HepG2 (cell line): ENCODE measurements around the gene DDX23. TPM values are rescaled to one million over a fixed set of nuclear protein-coding genes. Genes with fewer than 3 reads are reported as not detected.

Experiments
- ATAC-seq: fragments of 200-7000 bp; cut with Tn5 transposase; 3 replicates; pipeline ENCODE4 v1.9.1; 2020; ENCODE audit warnings: mild to moderate bottlenecking, moderate library complexity
- BruUV-seq: library from RNA; stranded (reverse); fragments of 400-500 nt; replicated peaks from 2 replicates; lab custom pipeline; 2021; lab: Mats Ljungman, UMichigan
- CTCF ChIA-PET: fragments of 300-600 bp; formaldehyde crosslinking; extraction: SDS; loops from one replicate; lab custom pipeline; 2021; ENCODE audit warnings: low total read pairs, inconsistent platforms, low intra/inter-chr PET ratio; lab: Yijun Ruan, JAX
- POLR2A ChIA-PET: fragments of 350-600 bp; sonication (Branson Sonifier 250); formaldehyde crosslinking; loops from one replicate; lab custom pipeline; 2020; ENCODE audit warnings: antibody characterized with exemption, inconsistent platforms; lab: Yijun Ruan, JAX
- DNase-seq: peaks from one replicate; pipeline ENCODE4 v3.0.0-alpha.2; 2015; ENCODE audit warnings: low spot score
- FAIRE-seq: peaks from 3 replicates; lab custom pipeline; 2011; peaks lifted over from hg19 to GRCh38; lab: Jason Lieb, UNC
- H2AFZ ChIP-seq: one replicate; pipeline ENCODE4 v1.6.1; 2011; ENCODE audit warnings: low read length, inconsistent platforms
- H3K27ac ChIP-seq: fragments of 300-600 bp; 3 replicates; pipeline ENCODE4 v1.8.0; 2011; ENCODE audit warnings: mixed run types, mild to moderate bottlenecking, mixed read lengths, low read length, inconsistent platforms; ENCODE audit not compliant: insufficient read depth; ENCODE audit errors: extremely low read length
- H3K27me3 ChIP-seq, 2 experiments: fragments of 200-600 bp in 1 of 2; 2 replicates in 1 of 2; 3 replicates in 1 of 2; pipeline versions ENCODE4 v1.6.0 to v1.8.0; 2011; ENCODE audit warnings: low read length in 2 of 2, mild to moderate bottlenecking in 2 of 2, moderate library complexity in 2 of 2, inconsistent platforms in 1 of 2; ENCODE audit not compliant: insufficient read depth in 2 of 2, control insufficient read depth in 1 of 2
- H3K36me3 ChIP-seq, 2 experiments: fragments of 200-600 bp in 1 of 2; replicated peaks in 1 of 2; 2 replicates in 1 of 2; 3 replicates in 1 of 2; pipeline versions ENCODE4 v1.5.1 to v1.8.0; 2011; ENCODE audit warnings: low read length in 2 of 2, inconsistent platforms in 1 of 2; ENCODE audit not compliant: insufficient read depth in 2 of 2, control insufficient read depth in 1 of 2
- H3K4me1 ChIP-seq: 2 replicates; pipeline ENCODE4 v1.5.1; 2012; ENCODE audit warnings: low read length, inconsistent platforms; ENCODE audit not compliant: insufficient read depth
- H3K4me2 ChIP-seq: 2 replicates; pipeline ENCODE4 v1.6.0; 2011; ENCODE audit warnings: low read depth, low read length, inconsistent platforms
- H3K4me3 ChIP-seq, 3 experiments: fragments of 200-600 bp in 1 of 3; sonication (generic), shearing (Covaris generic) in 1 of 3; replicated peaks in 1 of 3; 2 replicates each; pipeline ENCODE4 v1.5.1; 2011 to 2016; ENCODE audit warnings: low read length in 3 of 3, inconsistent platforms in 2 of 3, low read depth in 2 of 3, mild to moderate bottlenecking in 2 of 3, control low read depth in 1 of 3, mixed read lengths in 1 of 3; ENCODE audit not compliant: insufficient read depth in 1 of 3
- H3K79me2 ChIP-seq: one replicate; pipeline ENCODE4 v1.6.1; 2011; ENCODE audit warnings: low read length, inconsistent platforms; ENCODE audit not compliant: insufficient read depth
- H3K9ac ChIP-seq: 2 replicates; pipeline ENCODE4 v1.6.0; 2011; ENCODE audit warnings: mild to moderate bottlenecking, low read depth, low read length, inconsistent platforms; ENCODE audit not compliant: insufficient read depth
- H3K9me3 ChIP-seq: 2 replicates; pipeline ENCODE4 v1.5.1; 2012; ENCODE audit warnings: mild to moderate bottlenecking, low read length
- H4K20me1 ChIP-seq: 2 replicates; pipeline ENCODE4 v1.6.0; 2011; ENCODE audit warnings: inconsistent platforms, mild to moderate bottlenecking, low read length, moderate library complexity; ENCODE audit not compliant: insufficient read depth
- HOXA7 ChIP-seq: sonication (generic); formaldehyde crosslinking; IDR thresholded peaks from 2 replicates; pipeline ENCODE4 v1.8.1; 2022; ENCODE audit warnings: mild to moderate bottlenecking, missing genetic modification reagents, moderate library complexity
- JDP2 ChIP-seq: sonication (generic); formaldehyde crosslinking; IDR thresholded peaks from 2 replicates; pipeline ENCODE4 v1.8.1; 2022; ENCODE audit warnings: missing genetic modification reagents, borderline replicate concordance
- KDM4B ChIP-seq: sonication (generic); formaldehyde crosslinking; IDR thresholded peaks from 2 replicates; pipeline ENCODE4 v1.4.0; 2020; ENCODE audit warnings: missing genetic modification reagents
- SIX4 ChIP-seq: sonication (generic); formaldehyde crosslinking; IDR thresholded peaks from 2 replicates; pipeline ENCODE4 v1.4.0; 2020; ENCODE audit warnings: missing genetic modification reagents
- ZBED4 ChIP-seq: sonication (generic); formaldehyde crosslinking; IDR thresholded peaks from 2 replicates; pipeline ENCODE4 v1.4.0; 2020; ENCODE audit warnings: missing genetic modification reagents, borderline replicate concordance
- ZBTB40 ChIP-seq, 2 experiments: fragments of 450-650 bp in 1 of 2; sonication (generic) in 1 of 2; formaldehyde crosslinking in 1 of 2; IDR thresholded peaks; 2 replicates each; pipeline versions ENCODE4 v1.6.1 to v1.8.0; 2016 to 2022; ENCODE audit warnings: antibody characterized with exemption in 1 of 2, mild to moderate bottlenecking in 1 of 2, missing genetic modification reagents in 1 of 2
- WGBS: methylation state at CpG from one replicate; pipeline ENCODE4 v1.1.6; 2017; ENCODE audit warnings: low lambda C conversion rate; 5-methylcytosine and 5-hydroxymethylcytosine counted together
- in situ Hi-C: cut with HindIII; loops from 2 replicates; pipeline ENCODE4 v1.10.0; 2017; ENCODE audit warnings: low pct_unique_long_range_greater_than_20kb; ENCODE audit not compliant: extremely low pct_ligation_motif_present
- intact Hi-C: fragments of 100-400 bp; cut with micrococcal nuclease; formaldehyde crosslinking; loops from one replicate; pipeline ENCODE4 v1.10.0; 2022; ENCODE audit not compliant: unreplicated experiment
- polyA plus RNA-seq, 8 experiments: library from polyadenylated mRNA; depleted of rRNA in 3 of 8; stranded (reverse) in 7 of 8; unstranded in 1 of 8; fragments of >200 nt; fragmentation: Illumina TruSeq in 4 of 8; extraction: Trizol in 4 of 8; gene quantifications; 2 replicates each; pipeline versions ENCODE4 v1.2.1 to v1.2.3, GENCODE V29; 2011 to 2016; ENCODE audit warnings: low read depth in 4 of 8, missing spikeins in 1 of 8, mixed read lengths in 1 of 8; ENCODE audit not compliant: insufficient read depth in 1 of 8
- total RNA-seq, 5 experiments: library from RNA; depleted of rRNA; stranded (reverse); fragments of >200 nt; fragmentation: Illumina TruSeq; extraction: Trizol; gene quantifications; 2 replicates each; pipeline ENCODE4 v1.2.3, GENCODE V29; 2016; ENCODE audit warnings: low read depth in 1 of 5
- TF ChIP-seq, protein P1 (sequence below): IDR thresholded peaks from 2 replicates; pipeline ENCODE4 v1.6.1; 2016; ENCODE audit warnings: missing compliant biosample characterization, missing genetic modification reagents, borderline replicate concordance
- TF ChIP-seq, protein P2 (sequence below): sonication (generic); formaldehyde crosslinking; IDR thresholded peaks from 2 replicates; pipeline ENCODE4 v1.5.0; 2020; ENCODE audit warnings: missing genetic modification reagents

DDX23 gene
- total and polyA plus RNA-seq, 2 of the 13 experiments (the other 11 are each of a cell fraction or from before 2014, with no cell fraction given), result 35.7 to 90.0 TPM

DNA sequence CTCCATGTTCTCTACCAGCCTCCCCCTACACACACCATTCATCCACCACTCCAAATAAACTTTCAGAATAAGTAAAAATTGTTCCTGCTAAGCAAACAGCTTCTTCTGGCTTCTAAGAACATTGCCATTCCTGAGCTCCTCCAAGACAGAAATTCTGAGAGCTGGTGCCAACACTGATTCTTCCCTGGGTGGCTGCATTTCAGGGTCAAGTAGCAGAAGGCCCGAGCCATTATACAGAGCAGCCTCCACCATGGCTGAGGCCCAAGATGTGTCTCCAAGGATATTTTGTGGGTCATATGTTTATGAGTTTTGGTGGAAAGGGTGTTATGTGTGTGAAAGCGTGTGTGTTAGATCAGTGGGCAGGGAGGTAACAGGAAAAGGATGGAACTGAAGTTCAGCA is 17.2 kb upstream of the DDX23 start:
- ChIA-PET CTCF (no interaction called here), POLR2A (interaction anchor here (1.9 kb wide), 1 partner anchor 14 kb away, joined by 4 read pairs; no protein-coding TSS in a partner anchor)
- DNase-seq (no peak), ATAC-seq (no peak), FAIRE-seq (no peak)
- Histone ChIP-seq H3K4me3 (no peak overlapping the region), H3K27me3 (peaks cover 2 to 12% of the 10 kb centered on the region in 2 experiments; a peak in 3 of 5 replicates), H3K36me3 (no peaks in the 10 kb centered on the region), H4K20me1 (no peaks in the 10 kb centered on the region), H3K4me2 (no peak overlapping the region), H2AFZ (no peak overlapping the region), H3K4me1 (peaks cover 44% of the 10 kb centered on the region), H3K9me3 (no peaks in the 10 kb centered on the region), H3K9ac (no peak overlapping the region), H3K27ac (no peak overlapping the region), H3K79me2 (no peaks in the 10 kb centered on the region)
- intact Hi-C loops (no loop called here), in situ Hi-C loops (no loop called here)
- 58% methylated on average over 2 of the region's 2 CpGs for WGBS
- BruUV-seq, result no TSS peak
- TF ChIP-seq ZBTB40 (IDR thresholded peaks at IDR 0.05) (no peak), ZBTB40 (CRISPR knock-in tag; IDR thresholded peaks at IDR 0.05) (no peak), KDM4B (CRISPR knock-in tag) (no peak), SIX4 (CRISPR knock-in tag) (no peak), ZBED4 (no peak), JDP2 (CRISPR knock-in tag) (no peak), HOXA7 (CRISPR knock-in tag) (no peak)
- TF ChIP-seq, protein P1, sequence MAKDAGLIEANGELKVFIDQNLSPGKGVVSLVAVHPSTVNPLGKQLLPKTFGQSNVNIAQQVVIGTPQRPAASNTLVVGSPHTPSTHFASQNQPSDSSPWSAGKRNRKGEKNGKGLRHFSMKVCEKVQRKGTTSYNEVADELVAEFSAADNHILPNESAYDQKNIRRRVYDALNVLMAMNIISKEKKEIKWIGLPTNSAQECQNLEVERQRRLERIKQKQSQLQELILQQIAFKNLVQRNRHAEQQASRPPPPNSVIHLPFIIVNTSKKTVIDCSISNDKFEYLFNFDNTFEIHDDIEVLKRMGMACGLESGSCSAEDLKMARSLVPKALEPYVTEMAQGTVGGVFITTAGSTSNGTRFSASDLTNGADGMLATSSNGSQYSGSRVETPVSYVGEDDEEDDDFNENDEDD, result no peak
- TF ChIP-seq, protein P2, sequence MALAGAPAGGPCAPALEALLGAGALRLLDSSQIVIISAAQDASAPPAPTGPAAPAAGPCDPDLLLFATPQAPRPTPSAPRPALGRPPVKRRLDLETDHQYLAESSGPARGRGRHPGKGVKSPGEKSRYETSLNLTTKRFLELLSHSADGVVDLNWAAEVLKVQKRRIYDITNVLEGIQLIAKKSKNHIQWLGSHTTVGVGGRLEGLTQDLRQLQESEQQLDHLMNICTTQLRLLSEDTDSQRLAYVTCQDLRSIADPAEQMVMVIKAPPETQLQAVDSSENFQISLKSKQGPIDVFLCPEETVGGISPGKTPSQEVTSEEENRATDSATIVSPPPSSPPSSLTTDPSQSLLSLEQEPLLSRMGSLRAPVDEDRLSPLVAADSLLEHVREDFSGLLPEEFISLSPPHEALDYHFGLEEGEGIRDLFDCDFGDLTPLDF (CRISPR knock-in tag), result no peak
